ENCODE data around the gene TRDMT1.

Gene TRDMT1

GRCh38 chr10:17200912-17201793 lies at the start of gene TRDMT1:
TSS of gene TRDMT1 (minus strand) at chr10:17201672. CDS start at chr10:17201634, 38 bp downstream.
- DNase-seq (ENCODE audit: low read depth in 2 of 2) = peak; percentile 76 to 77

DNA sequence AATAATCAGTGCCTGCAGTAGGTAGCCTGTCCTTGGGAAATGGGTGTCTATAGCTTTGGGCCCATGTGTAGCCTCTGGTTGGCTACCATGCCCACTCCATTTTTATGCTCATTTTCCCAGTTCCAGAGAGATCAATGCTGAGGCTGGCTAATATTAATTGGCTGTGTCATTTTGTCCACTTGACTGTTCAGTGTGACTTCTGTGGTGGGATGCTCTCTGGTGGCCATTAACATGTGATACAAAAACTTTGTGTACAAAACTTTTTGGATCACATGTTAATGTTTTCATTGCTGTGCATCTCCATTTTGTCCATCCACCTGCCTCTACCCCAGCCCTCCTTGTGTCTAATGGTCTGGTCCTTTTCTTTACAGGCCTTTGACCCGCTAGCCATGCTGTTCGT lies 49.3 kb upstream of the TRDMT1 start:
- DNase-seq (ENCODE audit: low read depth in 2 of 2) = no peak

GRCh38 chr10:17249820-17250219 lies 48.3 kb upstream of the TRDMT1 start:
- DNase-seq (ENCODE audit: low read depth in 2 of 2) = no peak

DNA sequence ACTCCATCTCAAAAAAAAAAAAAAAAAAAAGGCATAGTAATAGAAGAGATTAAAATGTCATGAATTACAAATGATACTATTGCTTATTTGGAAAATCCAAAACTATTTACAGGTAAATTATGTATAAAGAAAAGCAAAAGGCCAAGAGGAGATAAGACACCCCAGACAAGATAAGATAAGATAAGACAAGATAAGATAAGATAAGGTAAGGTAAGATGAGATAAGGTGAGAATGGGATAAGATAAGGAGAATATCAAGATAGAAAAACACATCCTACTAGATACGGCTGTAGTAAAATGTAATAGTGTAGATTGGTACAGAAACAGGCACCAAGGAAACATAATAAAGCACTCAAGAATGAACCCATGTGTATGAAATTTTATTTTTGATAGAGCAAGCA lies 47.5 kb upstream of the TRDMT1 start:
- no peak for DNase-seq (ENCODE audit: low read depth in 2 of 2)

- DNase-seq (ENCODE audit: low read depth in 2 of 2) = no peak
Measured at GRCh38 chr10:17247210-17247609, 45.7 kb upstream of the TRDMT1 start.

DNA sequence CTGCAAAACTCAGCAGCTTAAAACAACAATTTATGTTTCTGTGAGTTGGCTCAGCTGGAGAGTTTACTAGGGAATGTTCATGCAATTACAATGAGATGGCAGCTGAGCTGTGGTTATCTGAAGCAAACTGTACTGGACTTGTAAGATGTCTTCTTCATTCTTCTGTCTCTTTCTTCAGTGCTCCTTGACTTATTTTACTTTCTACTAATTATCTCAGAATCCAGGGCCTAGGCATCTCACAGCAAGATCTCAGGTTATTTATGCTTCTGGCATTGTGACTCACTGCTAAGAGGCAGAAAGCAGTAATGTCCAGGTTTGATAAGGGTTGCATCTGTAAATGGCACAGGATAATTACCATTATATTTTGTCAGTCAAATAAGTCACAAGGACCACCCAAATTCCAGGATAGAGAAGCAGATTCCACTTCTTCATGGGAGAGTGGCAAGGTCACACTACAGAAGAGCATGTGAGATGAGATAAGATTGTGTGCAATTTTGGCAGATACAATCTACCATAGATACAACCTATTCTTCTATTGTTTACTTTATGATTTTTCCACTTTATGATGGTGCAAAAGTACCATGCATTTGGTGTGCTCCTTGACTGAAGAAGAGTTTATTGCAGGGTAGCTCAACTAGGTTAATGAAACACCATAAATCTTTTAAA lies 43.4 kb upstream of the TRDMT1 start:
- DNase-seq (ENCODE audit: low read depth in 2 of 2) = no peak

DNA sequence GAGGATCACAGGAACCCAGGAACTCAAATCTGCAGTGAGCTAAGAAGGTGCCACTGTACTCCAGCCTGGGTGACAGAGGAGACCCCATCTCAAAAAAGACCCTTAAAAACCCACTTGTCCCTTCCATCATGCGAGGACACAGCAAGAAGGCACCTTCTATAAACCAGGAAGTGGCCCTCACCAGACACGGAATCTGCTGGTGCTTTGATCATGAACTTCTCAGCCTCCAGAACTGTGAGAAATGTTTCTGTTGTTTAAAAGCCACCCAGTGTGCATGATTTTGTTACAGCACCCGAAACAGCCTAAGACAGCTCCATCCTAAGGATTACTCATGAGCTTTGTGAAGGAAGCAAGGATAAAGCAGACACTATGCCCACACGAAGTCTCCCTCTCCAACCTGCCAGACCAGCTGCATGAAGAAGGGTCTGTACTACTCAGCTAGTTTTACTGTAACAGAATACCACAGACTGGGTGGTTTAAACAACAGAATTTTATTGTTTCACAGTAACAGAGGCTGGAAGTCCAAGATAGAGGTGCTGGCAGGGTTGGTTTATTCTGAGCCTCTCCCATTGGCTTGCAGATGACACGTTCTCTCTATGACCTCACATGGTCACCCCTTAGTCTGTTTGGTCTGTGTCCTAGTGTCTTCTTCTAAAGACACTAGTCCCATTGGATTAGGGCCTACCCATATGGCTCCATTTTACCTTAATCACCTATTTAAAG lies 40.3 kb upstream of the TRDMT1 start:
- no peak for DNase-seq (ENCODE audit: low read depth in 2 of 2)

GRCh38 chr10:17240616-17241015 lies 39.1 kb upstream of the TRDMT1 start:
- no peak for DNase-seq (ENCODE audit: low read depth in 2 of 2)

GRCh38 chr10:17240096-17240495 lies 38.6 kb upstream of the TRDMT1 start:
- no peak for DNase-seq (ENCODE audit: low read depth in 2 of 2)

GRCh38 chr10:17239345-17240085 lies 38.0 kb upstream of the TRDMT1 start:
- DNase-seq (ENCODE audit: low read depth in 2 of 2) = no peak

DNA sequence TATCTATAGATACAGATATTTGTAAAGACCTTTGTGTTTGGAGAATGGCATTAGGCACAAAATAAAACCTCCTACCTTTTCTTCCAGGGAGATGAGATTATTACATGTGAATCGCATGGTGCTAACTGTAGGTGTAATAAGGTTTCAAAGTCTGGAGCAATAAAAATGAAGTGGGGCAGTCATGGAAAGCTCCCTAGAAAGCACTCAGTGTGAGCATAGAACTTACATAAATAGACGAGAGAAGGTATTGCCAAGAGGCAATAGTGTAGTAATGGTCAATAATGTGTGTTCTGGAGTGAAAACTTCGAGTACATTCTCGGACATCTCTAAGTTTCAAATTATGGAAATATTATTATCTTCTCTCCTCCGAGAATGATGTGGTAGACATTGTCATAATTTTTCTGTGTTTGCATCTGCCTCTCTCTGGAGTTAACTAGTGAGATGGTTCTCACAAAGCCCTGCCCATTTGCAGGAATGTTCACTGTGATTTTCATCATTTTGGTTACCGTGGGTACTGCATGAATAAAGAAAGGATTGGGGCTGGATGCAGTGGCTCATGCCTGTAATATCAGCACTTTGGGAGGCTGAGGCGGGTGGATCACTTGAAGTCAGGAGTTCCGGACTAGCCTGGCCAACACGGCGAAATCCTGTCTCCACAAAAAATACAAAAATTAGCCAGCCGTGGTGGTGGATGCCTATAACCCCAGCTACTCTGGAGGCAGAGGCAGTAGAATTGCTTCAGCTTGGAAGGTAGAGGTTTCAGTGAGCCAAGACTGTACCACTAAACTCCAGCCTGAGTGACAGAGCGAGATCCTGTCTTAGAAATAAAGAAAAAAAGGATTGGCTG lies 37.2 kb upstream of the TRDMT1 start:
- DNase-seq (ENCODE audit: low read depth in 2 of 2) = no peak

- DNase-seq (ENCODE audit: low read depth in 2 of 2) = no peak
Measured at GRCh38 chr10:17237915-17238444, 36.5 kb upstream of the TRDMT1 start.

GRCh38 chr10:17237149-17237527 lies 35.7 kb upstream of the TRDMT1 start:
- DNase-seq (ENCODE audit: low read depth in 2 of 2) = no peak

DNA sequence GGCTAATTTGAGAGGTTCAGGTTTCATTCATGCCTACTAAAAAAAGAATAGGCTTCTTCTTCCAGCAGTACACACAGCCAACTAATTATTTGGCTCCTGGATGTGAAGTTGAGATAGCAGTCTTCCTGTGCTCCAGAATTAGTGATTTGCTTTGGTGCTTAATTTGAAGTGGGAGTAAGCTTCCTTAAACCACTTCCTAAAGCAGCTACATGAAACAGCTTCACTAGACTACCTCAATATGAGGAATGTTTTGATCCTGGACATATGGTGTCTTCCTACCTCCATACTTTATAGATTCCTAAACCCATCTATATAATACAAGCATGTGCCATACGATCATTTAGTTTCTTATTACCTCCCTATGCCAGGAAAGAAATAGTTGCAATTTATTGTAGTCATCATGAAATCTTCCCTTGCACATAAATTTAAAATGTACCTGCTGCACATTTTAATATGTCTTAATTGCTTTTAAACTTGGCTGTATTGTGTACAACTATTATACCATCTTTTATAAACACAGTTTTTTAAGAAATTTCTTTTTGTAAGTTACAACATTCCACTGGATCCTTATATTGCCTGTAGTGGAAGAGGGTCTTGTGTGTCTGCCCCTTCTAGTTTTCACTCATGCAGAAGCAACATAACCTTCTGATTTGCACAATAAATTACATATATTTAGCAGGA lies 35.1 kb upstream of the TRDMT1 start:
- no peak for DNase-seq (ENCODE audit: low read depth in 2 of 2)

- DNase-seq (ENCODE audit: low read depth in 2 of 2) = no peak
Measured at GRCh38 chr10:17235136-17235535, 33.7 kb upstream of the TRDMT1 start.

GRCh38 chr10:17234431-17234945 lies 33.0 kb upstream of the TRDMT1 start:
- DNase-seq (ENCODE audit: low read depth in 2 of 2) = no peak

- DNase-seq (ENCODE audit: low read depth in 2 of 2) = no peak
Measured at GRCh38 chr10:17233286-17233991, 32.0 kb upstream of the TRDMT1 start.

DNA sequence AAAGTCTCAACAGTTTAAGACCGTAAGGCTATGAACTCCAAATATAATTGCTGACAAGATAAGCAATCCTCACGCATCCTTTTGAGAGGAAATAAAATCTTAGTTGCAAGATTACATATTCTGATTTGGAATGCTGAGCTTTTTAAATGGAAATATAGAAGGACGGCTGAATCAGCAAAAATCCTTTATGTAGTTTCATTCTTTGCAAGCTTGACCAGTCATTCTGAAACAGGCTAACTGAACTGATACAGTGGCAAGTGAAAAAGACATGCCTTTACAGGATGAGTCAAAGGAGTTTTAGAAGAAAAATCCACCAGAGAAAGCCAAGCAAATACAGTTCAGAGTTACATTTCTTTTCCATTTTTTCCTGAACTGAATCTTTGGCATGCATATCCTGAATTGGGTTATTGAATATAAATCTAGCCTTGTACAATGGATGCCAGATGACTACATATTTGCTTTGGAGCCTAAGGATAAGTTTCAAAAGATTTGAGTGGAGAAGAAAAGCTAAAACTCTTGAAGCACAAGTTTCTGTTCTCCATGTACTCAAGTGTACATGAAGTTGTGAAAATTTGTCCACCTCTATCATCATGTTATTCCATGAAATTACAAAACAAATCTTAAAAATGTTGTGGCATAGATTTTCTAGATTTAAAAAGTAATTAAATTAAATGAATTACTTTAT lies 30.9 kb upstream of the TRDMT1 start:
- no peak for DNase-seq (ENCODE audit: low read depth in 2 of 2)

- no peak for DNase-seq (ENCODE audit: low read depth in 2 of 2)
Measured at GRCh38 chr10:17231788-17232187, 30.3 kb upstream of the TRDMT1 start.

Data from stimulated activated CD8-positive, alpha-beta memory T cell treated with anti-CD3 and anti-CD28 coated beads, Interleukin-2, amount 100 ng/mL, for 48 hours (primary cell).